Measurements from ENCODE around the gene TAF11L11. TPM values are rescaled to one million over a fixed set of nuclear protein-coding genes. Genes with fewer than 3 reads are reported as not detected.
"Not testable (repeated sequence)": the region's sequence is repeated elsewhere in the genome, so short reads cannot be mapped to it uniquely, and the experiment has no call there.

TAF11L11 gene
- total and polyA plus RNA-seq, 2 donors from 2014 or later: not detected

DNA sequence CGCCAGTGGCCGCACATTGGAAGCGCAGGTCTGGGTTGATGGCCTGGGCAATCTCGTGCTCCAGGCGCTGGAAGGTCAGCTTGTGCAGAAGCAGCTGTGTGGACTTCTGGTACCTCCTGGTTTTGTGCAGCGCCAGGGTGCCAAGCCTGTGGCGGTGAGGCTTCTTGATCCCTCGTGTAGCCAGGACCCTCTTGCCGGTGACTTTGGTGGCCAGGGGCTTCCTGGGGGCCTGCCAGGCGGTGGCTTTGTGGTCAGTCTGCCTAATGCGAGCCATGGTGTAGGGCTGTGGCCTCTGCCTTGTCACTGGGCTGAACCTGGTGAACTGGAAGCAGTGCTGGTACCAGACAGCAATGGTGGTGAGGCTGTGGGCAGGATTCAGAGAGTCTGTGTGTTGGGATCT, 21.7 kb downstream of the TAF11L11 start:
- H3K36me3 ChIP-seq (ENCODE audit: control insufficient read depth in 2 of 3, insufficient read depth in 3 of 3, low read length in 3 of 3): no peaks in the 10 kb centered on the region
- no peak overlapping the region for H3K4me3 ChIP-seq (ENCODE audit: low read length in 3 of 3)
- FAIRE-seq (no peak), DNase-seq (no peak)
- H3K4me1 ChIP-seq (ENCODE audit: control insufficient read depth in 2 of 3, insufficient read depth in 2 of 3, low read depth in 1 of 3, low read length in 3 of 3): no peaks in the 10 kb centered on the region
- TF ChIP-seq, protein P1, sequence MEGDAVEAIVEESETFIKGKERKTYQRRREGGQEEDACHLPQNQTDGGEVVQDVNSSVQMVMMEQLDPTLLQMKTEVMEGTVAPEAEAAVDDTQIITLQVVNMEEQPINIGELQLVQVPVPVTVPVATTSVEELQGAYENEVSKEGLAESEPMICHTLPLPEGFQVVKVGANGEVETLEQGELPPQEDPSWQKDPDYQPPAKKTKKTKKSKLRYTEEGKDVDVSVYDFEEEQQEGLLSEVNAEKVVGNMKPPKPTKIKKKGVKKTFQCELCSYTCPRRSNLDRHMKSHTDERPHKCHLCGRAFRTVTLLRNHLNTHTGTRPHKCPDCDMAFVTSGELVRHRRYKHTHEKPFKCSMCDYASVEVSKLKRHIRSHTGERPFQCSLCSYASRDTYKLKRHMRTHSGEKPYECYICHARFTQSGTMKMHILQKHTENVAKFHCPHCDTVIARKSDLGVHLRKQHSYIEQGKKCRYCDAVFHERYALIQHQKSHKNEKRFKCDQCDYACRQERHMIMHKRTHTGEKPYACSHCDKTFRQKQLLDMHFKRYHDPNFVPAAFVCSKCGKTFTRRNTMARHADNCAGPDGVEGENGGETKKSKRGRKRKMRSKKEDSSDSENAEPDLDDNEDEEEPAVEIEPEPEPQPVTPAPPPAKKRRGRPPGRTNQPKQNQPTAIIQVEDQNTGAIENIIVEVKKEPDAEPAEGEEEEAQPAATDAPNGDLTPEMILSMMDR (IDR thresholded peaks at IDR 0.05; ENCODE audit: borderline replicate concordance, extremely low read depth, insufficient read depth): no peak
- intact Hi-C loops (cut with DNase I): no loop called here
- no peak overlapping the region for H3K27ac ChIP-seq (ENCODE audit: low read depth in 2 of 2, low read length in 2 of 2)
- H3K9me3 ChIP-seq (ENCODE audit: control insufficient read depth in 2 of 3, insufficient read depth in 1 of 3, low read length in 3 of 3): no peaks in the 10 kb centered on the region
- H3K27me3 ChIP-seq (ENCODE audit: control insufficient read depth, insufficient read depth, low read length): no peaks in the 10 kb centered on the region
- H3K9ac ChIP-seq (ENCODE audit: low read length in 3 of 3): no peak overlapping the region

DNA sequence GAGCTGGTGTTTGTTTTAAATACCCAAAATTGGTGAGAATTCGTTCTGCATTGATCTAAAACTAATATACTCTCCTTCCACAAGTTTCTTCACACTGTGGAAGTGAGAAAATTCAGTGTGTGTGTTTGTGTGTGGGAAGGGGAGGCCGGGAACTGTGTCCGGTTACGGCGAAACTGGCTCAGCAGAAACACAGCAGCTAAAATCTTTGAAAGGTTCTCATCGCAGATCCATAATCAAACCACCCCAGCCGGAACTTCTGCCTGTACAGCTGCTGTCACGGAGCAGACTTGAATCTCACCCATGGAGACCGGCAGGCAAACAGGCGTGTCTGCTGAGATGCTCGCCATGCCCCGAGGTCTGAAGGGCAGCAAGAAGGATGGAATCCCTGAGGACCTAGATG, 27.8 kb downstream of the TAF11L11 start, which contains the start of gene TAF11L13:
Gene TAF11L13 (plus strand): TSS at position 301 of the 400 bp plus-strand sequence.
- H3K27ac ChIP-seq (ENCODE audit: low read depth in 2 of 2, low read length in 2 of 2); intact Hi-C loops (cut with DNase I); DNase-seq; FAIRE-seq; H3K9me3 ChIP-seq (ENCODE audit: control insufficient read depth in 2 of 3, insufficient read depth in 1 of 3, low read length in 3 of 3); H3K4me1 ChIP-seq (ENCODE audit: control insufficient read depth in 2 of 3, insufficient read depth in 2 of 3, low read depth in 1 of 3, low read length in 3 of 3); H3K27me3 ChIP-seq (ENCODE audit: control insufficient read depth, insufficient read depth, low read length); H3K9ac ChIP-seq (ENCODE audit: low read length in 3 of 3); H3K4me3 ChIP-seq (ENCODE audit: low read length in 3 of 3); H3K36me3 ChIP-seq (ENCODE audit: control insufficient read depth in 2 of 3, insufficient read depth in 3 of 3, low read length in 3 of 3): not testable (repeated sequence)

DNA sequence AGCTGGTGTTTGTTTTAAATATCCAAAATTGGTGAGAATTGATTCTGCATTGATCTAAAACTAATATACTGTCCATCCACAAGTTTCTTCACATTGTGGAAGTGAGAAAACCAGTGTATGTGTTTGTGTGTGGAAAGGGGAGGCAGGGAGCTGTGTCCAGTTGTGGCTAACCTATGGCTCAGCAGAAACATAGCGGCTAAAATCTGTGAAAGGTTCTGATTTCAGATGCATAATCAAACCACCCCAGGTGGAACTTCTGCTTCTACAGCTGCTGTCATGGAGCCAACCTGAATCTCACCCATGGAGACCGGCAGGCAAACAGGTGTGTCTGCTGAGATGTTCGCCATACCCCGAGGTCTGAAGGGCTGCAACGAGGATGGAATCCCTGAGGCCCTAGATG, 30.2 kb downstream of the TAF11L11 start, which contains the start of gene TAF11L14:
Gene TAF11L14 (plus strand): TSS at position 301 of the 400 bp plus-strand sequence.
- Histone ChIP-seq H3K36me3 (ENCODE audit: control insufficient read depth in 2 of 3, insufficient read depth in 3 of 3, low read length in 3 of 3) (no peaks in the 10 kb centered on the region), H3K27ac (ENCODE audit: low read depth in 2 of 2, low read length in 2 of 2) (no peak within 1 kb of the TSS), H3K4me1 (ENCODE audit: control insufficient read depth in 2 of 3, insufficient read depth in 2 of 3, low read depth in 1 of 3, low read length in 3 of 3) (no peaks in the 10 kb centered on the region), H3K4me3 (ENCODE audit: low read length in 3 of 3) (no peak within 1 kb of the TSS), H3K9ac (ENCODE audit: low read length in 3 of 3) (no peak within 1 kb of the TSS), H3K9me3 (ENCODE audit: control insufficient read depth in 2 of 3, insufficient read depth in 1 of 3, low read length in 3 of 3) (no peaks in the 10 kb centered on the region), H3K27me3 (ENCODE audit: control insufficient read depth, insufficient read depth, low read length) (no peaks in the 10 kb centered on the region)
- TF ChIP-seq, protein P1 (IDR thresholded peaks at IDR 0.05; ENCODE audit: borderline replicate concordance, extremely low read depth, insufficient read depth): no peak
- DNase-seq (no peak), FAIRE-seq (no peak)
- intact Hi-C loops (cut with DNase I): no loop called here

DNA sequence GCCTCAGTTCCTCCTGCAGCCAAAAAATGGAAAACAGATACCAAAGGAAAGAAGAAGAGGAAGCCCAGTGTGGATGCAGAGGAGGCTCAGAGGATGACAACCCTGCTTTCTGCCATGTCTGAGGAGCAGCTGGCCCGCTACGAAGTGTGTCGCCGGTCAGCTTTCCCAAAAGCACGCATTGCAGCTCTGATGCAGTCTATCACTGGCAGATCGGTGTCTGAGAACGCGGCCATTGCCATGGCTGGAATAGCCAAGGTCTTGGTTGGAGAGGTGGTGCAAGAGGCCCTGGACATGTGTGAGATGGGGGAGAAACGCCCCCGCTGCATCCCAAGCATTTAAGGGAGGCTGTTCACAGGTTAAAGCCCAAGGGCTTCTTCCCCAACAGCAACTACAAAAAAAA, 45.2 kb downstream of the TAF11L11 start:
- FAIRE-seq; H3K4me3 ChIP-seq (ENCODE audit: low read length in 3 of 3): not testable (repeated sequence)

DNA sequence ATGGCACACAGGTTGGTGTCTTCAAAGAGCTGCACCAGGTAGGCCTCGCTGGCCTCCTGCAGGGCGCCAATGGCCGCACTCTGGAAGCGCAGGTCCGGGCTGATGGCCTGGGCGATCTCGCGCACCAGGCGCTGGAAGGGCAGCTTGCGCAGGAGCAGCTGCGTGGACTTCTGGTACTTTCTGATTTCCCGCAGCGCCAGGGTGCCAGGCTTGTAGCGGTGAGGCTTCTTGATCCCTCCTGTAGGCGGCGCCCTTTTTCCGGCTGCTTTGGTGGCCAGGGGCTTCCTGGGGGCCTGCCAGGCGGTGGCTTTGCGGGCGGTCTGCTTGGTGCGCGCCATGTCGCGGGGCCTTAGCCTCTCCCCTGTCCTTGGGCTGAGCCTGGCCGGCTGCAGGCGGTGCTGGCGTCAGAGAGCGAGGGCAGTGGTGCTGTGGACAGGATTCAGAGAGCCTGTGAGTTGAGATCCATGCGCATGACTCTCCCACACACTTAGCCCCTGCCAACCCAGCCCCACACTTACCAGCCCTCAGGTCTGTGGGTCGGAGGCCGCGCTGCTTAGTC, 51.3 kb downstream of the TAF11L11 start:
- H3K9ac ChIP-seq (ENCODE audit: low read length in 3 of 3); FAIRE-seq; H3K36me3 ChIP-seq (ENCODE audit: control insufficient read depth in 2 of 3, insufficient read depth in 3 of 3, low read length in 3 of 3); H3K27me3 ChIP-seq (ENCODE audit: control insufficient read depth, insufficient read depth, low read length); intact Hi-C loops (cut with DNase I); H3K27ac ChIP-seq (ENCODE audit: low read depth in 2 of 2, low read length in 2 of 2); H3K4me1 ChIP-seq (ENCODE audit: control insufficient read depth in 2 of 3, insufficient read depth in 2 of 3, low read depth in 1 of 3, low read length in 3 of 3); H3K9me3 ChIP-seq (ENCODE audit: control insufficient read depth in 2 of 3, insufficient read depth in 1 of 3, low read length in 3 of 3); H3K4me3 ChIP-seq (ENCODE audit: low read length in 3 of 3): not testable (repeated sequence)
- DNase-seq: peak in 1 of 5 donors; percentile 74

More for the DNA sequence above, 45.2 kb downstream of the TAF11L11 start:
- H3K9ac ChIP-seq (ENCODE audit: low read length in 3 of 3); H3K27ac ChIP-seq (ENCODE audit: low read depth in 2 of 2, low read length in 2 of 2); H3K9me3 ChIP-seq (ENCODE audit: control insufficient read depth in 2 of 3, insufficient read depth in 1 of 3, low read length in 3 of 3); H3K4me1 ChIP-seq (ENCODE audit: control insufficient read depth in 2 of 3, insufficient read depth in 2 of 3, low read depth in 1 of 3, low read length in 3 of 3); H3K27me3 ChIP-seq (ENCODE audit: control insufficient read depth, insufficient read depth, low read length); H3K36me3 ChIP-seq (ENCODE audit: control insufficient read depth in 2 of 3, insufficient read depth in 3 of 3, low read length in 3 of 3); DNase-seq; intact Hi-C loops (cut with DNase I): not testable (repeated sequence)

Other genes starting within 250 kb of the TAF11L11 start
- not detected for gene TAF11L2, start 106.0 kb upstream of the TAF11L11 start, total RNA-seq
- not detected for gene TAF11L2, start 106.0 kb upstream of the TAF11L11 start, polyA plus RNA-seq (ENCODE audit: insufficient read depth, low read depth, low replicate concordance)
- gene TAF11L3, start 85.8 kb upstream of the TAF11L11 start, total RNA-seq: not detected
- not detected for gene TAF11L3, start 85.8 kb upstream of the TAF11L11 start, polyA plus RNA-seq (ENCODE audit: insufficient read depth, low read depth, low replicate concordance)
- not detected for gene TAF11L4, start 82.4 kb upstream of the TAF11L11 start, total RNA-seq
- gene TAF11L4, start 82.4 kb upstream of the TAF11L11 start, polyA plus RNA-seq (ENCODE audit: insufficient read depth, low read depth, low replicate concordance): not detected
- not detected for gene TAF11L5, start 78.9 kb upstream of the TAF11L11 start, total RNA-seq
- gene TAF11L5, start 78.9 kb upstream of the TAF11L11 start, polyA plus RNA-seq (ENCODE audit: insufficient read depth, low read depth, low replicate concordance): not detected
- not detected for gene TAF11L6, start 75.5 kb upstream of the TAF11L11 start, total RNA-seq
- gene TAF11L6, start 75.5 kb upstream of the TAF11L11 start, polyA plus RNA-seq (ENCODE audit: insufficient read depth, low read depth, low replicate concordance): not detected
- not detected for gene TAF11L7, start 18.4 kb upstream of the TAF11L11 start, total RNA-seq
- not detected for gene TAF11L7, start 18.4 kb upstream of the TAF11L11 start, polyA plus RNA-seq (ENCODE audit: insufficient read depth, low read depth, low replicate concordance)
- gene TAF11L8, start 13.2 kb upstream of the TAF11L11 start, total RNA-seq: not detected
- gene TAF11L8, start 13.2 kb upstream of the TAF11L11 start, polyA plus RNA-seq (ENCODE audit: insufficient read depth, low read depth, low replicate concordance): not detected
- not detected for gene TAF11L9, start 9.8 kb upstream of the TAF11L11 start, total RNA-seq
- gene TAF11L9, start 9.8 kb upstream of the TAF11L11 start, polyA plus RNA-seq (ENCODE audit: insufficient read depth, low read depth, low replicate concordance): not detected
- gene TAF11L10, start 6.4 kb upstream of the TAF11L11 start, total RNA-seq: not detected
- gene TAF11L10, start 6.4 kb upstream of the TAF11L11 start, polyA plus RNA-seq (ENCODE audit: insufficient read depth, low read depth, low replicate concordance): not detected
- gene TAF11L12, start 6.2 kb downstream of the TAF11L11 start, total RNA-seq: not detected
- not detected for gene TAF11L12, start 6.2 kb downstream of the TAF11L11 start, polyA plus RNA-seq (ENCODE audit: insufficient read depth, low read depth, low replicate concordance)
- gene TAF11L13, start 27.9 kb downstream of the TAF11L11 start, total RNA-seq: not detected
- not detected for gene TAF11L13, start 27.9 kb downstream of the TAF11L11 start, polyA plus RNA-seq (ENCODE audit: insufficient read depth, low read depth, low replicate concordance)
- not detected for gene TAF11L14, start 30.3 kb downstream of the TAF11L11 start, total RNA-seq
- not detected for gene TAF11L14, start 30.3 kb downstream of the TAF11L11 start, polyA plus RNA-seq (ENCODE audit: insufficient read depth, low read depth, low replicate concordance)

All from kidney (tissue), 14 donors.